ENCODE data around the gene ICA1.

Gene ICA1

DNA sequence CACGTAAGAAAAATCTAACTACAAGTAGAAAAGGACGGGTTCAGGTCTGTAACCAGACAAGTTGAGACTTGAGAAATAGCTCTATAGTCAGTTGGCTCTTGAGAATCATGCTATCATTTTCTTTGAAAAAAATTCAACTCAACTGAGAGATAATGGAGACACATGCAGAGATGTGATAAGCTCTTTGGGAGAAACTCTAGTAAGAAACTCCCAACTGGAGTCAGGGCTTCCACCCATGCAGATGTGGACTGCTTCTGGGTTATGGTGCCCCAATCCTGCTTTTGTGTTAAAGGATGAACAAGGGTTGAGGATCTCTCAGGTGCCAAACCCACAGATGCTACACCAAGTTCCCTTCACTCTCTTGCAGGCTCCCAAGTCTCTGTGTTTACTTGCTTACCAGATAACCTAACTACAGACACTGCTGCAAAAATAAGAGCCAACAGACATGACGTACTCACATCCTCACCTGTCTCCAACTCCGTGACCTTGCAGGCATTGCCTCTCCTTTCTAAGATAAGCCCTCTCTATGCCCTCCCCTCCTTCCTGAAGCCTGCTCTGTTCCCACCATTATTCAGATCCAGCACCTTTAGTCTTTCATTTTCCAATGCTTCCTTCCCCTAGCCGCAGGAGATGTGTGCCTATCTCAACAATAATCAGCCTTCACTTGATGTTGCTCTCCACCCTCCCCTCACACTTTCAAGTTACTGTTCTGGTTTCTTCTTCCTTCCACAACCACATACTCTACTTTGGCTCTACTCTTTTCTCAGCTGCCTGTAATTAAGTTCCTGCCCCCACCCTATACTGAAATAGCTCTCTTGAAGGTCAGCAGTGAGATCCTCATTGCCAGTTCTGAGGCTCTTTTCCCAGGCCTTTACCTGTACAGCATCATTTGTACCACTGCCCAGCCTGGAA, 130.0 kb downstream of the ICA1 start:
- in situ Hi-C loops (cut with HindIII; ENCODE audit: low sequenced_read_pairs): no loop called here
- TF ChIP-seq, protein P1, sequence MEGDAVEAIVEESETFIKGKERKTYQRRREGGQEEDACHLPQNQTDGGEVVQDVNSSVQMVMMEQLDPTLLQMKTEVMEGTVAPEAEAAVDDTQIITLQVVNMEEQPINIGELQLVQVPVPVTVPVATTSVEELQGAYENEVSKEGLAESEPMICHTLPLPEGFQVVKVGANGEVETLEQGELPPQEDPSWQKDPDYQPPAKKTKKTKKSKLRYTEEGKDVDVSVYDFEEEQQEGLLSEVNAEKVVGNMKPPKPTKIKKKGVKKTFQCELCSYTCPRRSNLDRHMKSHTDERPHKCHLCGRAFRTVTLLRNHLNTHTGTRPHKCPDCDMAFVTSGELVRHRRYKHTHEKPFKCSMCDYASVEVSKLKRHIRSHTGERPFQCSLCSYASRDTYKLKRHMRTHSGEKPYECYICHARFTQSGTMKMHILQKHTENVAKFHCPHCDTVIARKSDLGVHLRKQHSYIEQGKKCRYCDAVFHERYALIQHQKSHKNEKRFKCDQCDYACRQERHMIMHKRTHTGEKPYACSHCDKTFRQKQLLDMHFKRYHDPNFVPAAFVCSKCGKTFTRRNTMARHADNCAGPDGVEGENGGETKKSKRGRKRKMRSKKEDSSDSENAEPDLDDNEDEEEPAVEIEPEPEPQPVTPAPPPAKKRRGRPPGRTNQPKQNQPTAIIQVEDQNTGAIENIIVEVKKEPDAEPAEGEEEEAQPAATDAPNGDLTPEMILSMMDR (IDR thresholded peaks at IDR 0.05; ENCODE audit: low read depth, low read length): no peak
- no peak for DNase-seq (ENCODE audit: low read depth, low spot score)
- H3K4me3 ChIP-seq (ENCODE audit: low read depth, low read length): no peak overlapping the region

DNA sequence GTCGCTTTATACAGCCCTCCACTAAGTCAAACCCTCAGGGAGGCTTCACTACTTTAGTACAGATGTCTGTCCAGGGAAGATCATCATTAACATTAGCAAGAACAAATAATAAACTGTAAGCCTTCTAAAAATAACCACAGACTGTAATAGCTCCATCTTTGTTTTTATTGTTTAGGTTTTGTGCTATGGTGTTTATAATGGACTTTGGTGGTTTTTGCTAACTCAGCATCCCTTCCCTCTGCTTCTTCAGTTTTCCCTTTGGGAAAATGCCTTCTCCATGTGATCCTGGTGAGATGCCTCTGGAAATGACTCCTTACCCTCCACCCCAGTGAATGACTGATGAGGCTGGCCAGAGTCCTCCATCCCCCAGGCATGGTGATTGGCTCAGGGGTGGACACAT, 131.3 kb downstream of the ICA1 start:
- TF ChIP-seq, protein P1 (IDR thresholded peaks at IDR 0.05; ENCODE audit: low read depth, low read length): no peak
- DNase-seq (ENCODE audit: low read depth, low spot score): no peak
- in situ Hi-C loops (cut with HindIII; ENCODE audit: low sequenced_read_pairs): no loop called here
- no peak overlapping the region for H3K4me3 ChIP-seq (ENCODE audit: low read depth, low read length)

DNA sequence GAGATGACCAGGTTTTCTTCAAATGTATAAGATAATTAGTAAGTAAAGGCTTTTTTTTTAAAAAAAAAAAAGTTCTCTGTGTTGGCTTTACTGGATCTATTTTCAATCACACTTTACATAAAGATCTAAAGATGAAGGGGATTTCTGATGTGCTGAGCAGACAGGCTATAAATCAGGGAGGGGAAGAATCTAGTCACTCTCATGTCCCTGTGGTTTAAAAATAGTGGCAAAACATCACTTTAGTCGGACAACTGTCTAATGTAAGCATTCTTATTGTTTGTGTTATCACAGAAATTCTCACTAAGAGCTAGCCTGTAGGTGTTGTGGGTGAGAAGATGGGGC, 132.7 kb downstream of the ICA1 start:
- TF ChIP-seq, protein P1 (IDR thresholded peaks at IDR 0.05; ENCODE audit: low read depth, low read length): no peak
- in situ Hi-C loops (cut with HindIII; ENCODE audit: low sequenced_read_pairs): no loop called here
- no peak for DNase-seq (ENCODE audit: low read depth, low spot score)

DNA sequence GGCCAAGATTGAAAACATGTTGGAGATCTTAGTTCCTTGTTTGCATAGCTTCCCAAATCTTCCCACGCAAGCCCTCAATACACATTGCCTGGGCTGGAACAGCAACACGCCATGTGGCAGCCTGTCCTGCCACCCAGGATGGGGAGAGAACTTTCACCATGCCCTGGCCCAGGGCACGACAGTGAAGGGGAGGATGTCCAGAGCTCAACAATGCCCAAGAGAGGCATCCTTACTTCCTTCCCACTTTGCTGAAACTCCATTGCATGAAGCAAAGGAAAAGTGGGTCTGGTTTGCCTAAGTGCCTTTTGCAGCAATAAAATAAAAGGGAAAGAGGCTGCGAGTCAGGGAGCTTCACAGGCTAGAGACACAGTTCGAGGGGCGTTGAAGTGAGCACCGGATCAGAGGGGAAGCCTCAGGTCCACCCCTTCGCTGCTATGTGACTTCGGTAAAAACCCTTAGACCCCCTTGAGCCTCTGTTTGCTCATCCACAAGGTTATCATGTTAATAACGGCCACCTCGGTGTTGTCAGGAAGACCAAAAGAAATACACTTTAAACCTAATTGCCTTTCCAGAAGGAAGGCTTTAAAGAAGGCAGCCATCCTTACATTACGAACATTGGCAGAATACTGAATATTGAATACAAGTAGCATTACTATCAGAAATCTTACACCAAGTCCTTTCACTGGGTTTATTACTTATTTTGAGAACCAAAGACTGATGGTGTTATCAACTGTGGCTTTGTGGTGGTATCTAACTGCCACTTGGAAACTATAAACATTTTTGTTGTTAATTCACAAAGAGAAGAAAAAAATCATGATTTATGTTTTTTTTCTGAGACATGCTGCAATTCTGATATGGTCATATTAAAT, 133.3 kb downstream of the ICA1 start:
- in situ Hi-C loops (cut with HindIII; ENCODE audit: low sequenced_read_pairs): no loop called here
- no peak for DNase-seq (ENCODE audit: low read depth, low spot score)

More for the DNA sequence above, 132.7 kb downstream of the ICA1 start:
- H3K4me3 ChIP-seq (ENCODE audit: low read depth, low read length): no peak overlapping the region

DNA sequence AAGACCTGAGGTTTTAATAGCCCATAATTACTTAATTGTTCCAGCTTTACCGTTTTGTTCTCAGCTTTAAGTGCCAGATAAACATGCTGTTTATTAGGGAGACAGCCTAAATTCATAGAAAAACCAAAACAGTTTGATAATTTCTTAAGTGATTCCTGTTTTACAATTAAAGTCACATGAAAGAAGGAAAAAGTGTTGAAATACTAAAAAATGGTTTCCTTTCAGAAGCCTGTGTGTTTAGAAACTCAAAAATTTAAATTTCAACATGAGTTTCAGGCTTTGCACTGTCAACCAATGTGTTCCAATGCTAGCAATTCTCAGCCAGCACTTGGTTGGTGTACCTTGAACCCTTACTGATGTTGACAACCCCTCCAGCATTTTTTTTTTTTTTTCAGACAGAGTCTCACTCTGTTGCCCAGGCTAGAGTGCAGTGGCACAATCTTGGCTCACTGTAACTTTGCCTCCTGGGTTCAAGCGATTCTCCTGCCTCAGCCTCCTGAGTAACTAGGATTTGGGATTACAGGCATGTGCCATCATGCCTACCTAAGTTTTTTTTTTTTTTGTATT, 135.3 kb downstream of the ICA1 start:
- TF ChIP-seq, protein P1 (IDR thresholded peaks at IDR 0.05; ENCODE audit: low read depth, low read length): no peak
- H3K4me3 ChIP-seq (ENCODE audit: low read depth, low read length): no peak overlapping the region
- in situ Hi-C loops (cut with HindIII; ENCODE audit: low sequenced_read_pairs): no loop called here
- no peak for DNase-seq (ENCODE audit: low read depth, low spot score)

More for the DNA sequence above, 133.3 kb downstream of the ICA1 start:
- H3K4me3 ChIP-seq (ENCODE audit: low read depth, low read length): no peak overlapping the region
- TF ChIP-seq, protein P1 (IDR thresholded peaks at IDR 0.05; ENCODE audit: low read depth, low read length): no peak

DNA sequence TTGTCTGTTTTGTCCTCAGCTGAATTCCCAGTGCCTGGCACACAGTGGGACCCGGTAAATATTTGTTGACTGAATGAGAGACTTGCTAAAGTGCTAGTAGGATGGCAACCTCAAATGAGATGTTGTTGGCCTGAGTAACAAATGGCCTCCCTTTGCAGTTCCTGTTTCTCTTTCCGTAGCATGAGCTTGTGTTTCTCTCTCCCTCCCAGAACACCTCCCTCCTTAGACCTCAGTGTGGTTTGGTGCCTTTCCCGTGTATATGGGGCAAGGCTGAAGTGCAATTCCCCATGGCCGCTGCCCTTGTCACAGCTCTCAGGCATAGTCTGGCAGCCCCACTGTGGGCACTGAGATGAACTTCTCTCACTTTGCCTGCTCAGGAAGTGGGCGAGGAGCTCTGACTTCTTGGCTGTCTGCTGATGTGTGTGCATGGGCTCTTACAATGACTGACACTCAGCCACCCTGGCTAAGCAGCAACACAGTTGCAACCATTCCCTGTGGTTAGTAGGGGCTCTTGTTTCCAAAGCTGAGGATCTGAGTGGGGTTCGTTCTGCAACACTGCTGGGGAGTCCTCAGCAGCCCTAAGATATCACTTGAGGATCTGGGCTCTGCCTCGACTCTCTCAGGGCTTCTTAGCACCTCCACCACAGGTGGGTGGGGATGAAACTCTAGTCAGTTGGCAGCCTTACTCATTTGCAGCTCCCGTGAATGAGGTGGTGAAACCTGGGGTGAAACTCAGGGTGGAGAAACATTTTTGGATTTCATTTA, 136.1 kb downstream of the ICA1 start:
- in situ Hi-C loops (cut with HindIII; ENCODE audit: low sequenced_read_pairs): no loop called here
- TF ChIP-seq, protein P1 (IDR thresholded peaks at IDR 0.05; ENCODE audit: low read depth, low read length): no peak
- DNase-seq (ENCODE audit: low read depth, low spot score): no peak
- H3K4me3 ChIP-seq (ENCODE audit: low read depth, low read length): no peak overlapping the region

Data from astrocyte of the spinal cord (primary cell).